ENCODE data around the gene MYL9. TPM values are rescaled to one million over a fixed set of nuclear protein-coding genes. Genes with fewer than 3 reads are reported as not detected.
"Not testable (repeated sequence)": the region's sequence is repeated elsewhere in the genome, so short reads cannot be mapped to it uniquely, and the experiment has no call there.

Gene MYL9
- total and polyA plus RNA-seq, 2 experiments from 2014 or later: 29.7 to 100 TPM

GRCh38 chr20:36563374-36563773, 22.1 kb downstream of the MYL9 start (continued):
- TF ChIP-seq ZNF462 (CRISPR knock-in tag; IDR thresholded peaks at IDR 0.05) (no peak), EZH2phosphoT487 (IDR thresholded peaks at IDR 0.05; ENCODE audit: unreplicated experiment) (no peak)

- H3K4me2 ChIP-seq; ATAC-seq; H3K27me3 Mint-ChIP-seq (ENCODE audit: insufficient read depth, low read depth, poor library complexity); H3K27ac Mint-ChIP-seq; H3K4me3 Mint-ChIP-seq; H3K27ac ChIP-seq (ENCODE audit: low read depth); H3F3A ChIP-seq (replicated peaks; ENCODE audit: low read depth); DNase-seq (ENCODE audit: low spot score); H3K36me3 ChIP-seq (ENCODE audit: insufficient read depth); H3K4me3 ChIP-seq; H4K20me1 ChIP-seq (replicated peaks; ENCODE audit: insufficient read depth); H3K9me2 ChIP-seq (ENCODE audit: insufficient read depth); H3K27me3 ChIP-seq (ENCODE audit: insufficient read depth); H2AFZ ChIP-seq: not testable (repeated sequence)
- Mint-ChIP-seq H3K9me3 (peaks cover 13% of the 10 kb centered on the region), H3K36me3 (ENCODE audit: low read depth) (peaks cover 30% of the 10 kb centered on the region), H3K4me1 (peaks cover 18% of the 10 kb centered on the region)
- peaks cover 14% of the 10 kb centered on the region for H3K4me1 ChIP-seq (ENCODE audit: insufficient read depth)
- H3K79me2 ChIP-seq (replicated peaks; ENCODE audit: insufficient read depth): peaks cover 29% of the 10 kb centered on the region
These were observed 22.9 kb downstream of the MYL9 start for GRCh38 chr20:36564078-36564725.

- H3K36me3 Mint-ChIP-seq (ENCODE audit: low read depth): peaks cover 33% of the 10 kb centered on the region
- H3K4me1 Mint-ChIP-seq: peaks cover 23% of the 10 kb centered on the region
- H3K9me2 ChIP-seq (ENCODE audit: insufficient read depth); H4K20me1 ChIP-seq (replicated peaks; ENCODE audit: insufficient read depth); H3K27ac ChIP-seq (ENCODE audit: low read depth); DNase-seq (ENCODE audit: low spot score); H3K4me3 ChIP-seq; H3K36me3 ChIP-seq (ENCODE audit: insufficient read depth); H3F3A ChIP-seq (replicated peaks; ENCODE audit: low read depth); H3K27ac Mint-ChIP-seq; H3K27me3 Mint-ChIP-seq (ENCODE audit: insufficient read depth, low read depth, poor library complexity); H3K4me3 Mint-ChIP-seq; H2AFZ ChIP-seq; H3K4me2 ChIP-seq; H3K27me3 ChIP-seq (ENCODE audit: insufficient read depth); ATAC-seq: not testable (repeated sequence)
- H3K9me3 Mint-ChIP-seq: peaks cover 12% of the 10 kb centered on the region
- peaks cover 17% of the 10 kb centered on the region for H3K4me1 ChIP-seq (ENCODE audit: insufficient read depth)
- peaks cover 31% of the 10 kb centered on the region for H3K79me2 ChIP-seq (replicated peaks; ENCODE audit: insufficient read depth)
These were observed 23.4 kb downstream of the MYL9 start for GRCh38 chr20:36564726-36565121.

Data from GM23338 (cell line).